ENCODE data around the gene AFF4.

Gene AFF4

GRCh38 chr5:132850066-132850465 lies 113.4 kb downstream of the AFF4 start:
- no peak for DNase-seq

DNA sequence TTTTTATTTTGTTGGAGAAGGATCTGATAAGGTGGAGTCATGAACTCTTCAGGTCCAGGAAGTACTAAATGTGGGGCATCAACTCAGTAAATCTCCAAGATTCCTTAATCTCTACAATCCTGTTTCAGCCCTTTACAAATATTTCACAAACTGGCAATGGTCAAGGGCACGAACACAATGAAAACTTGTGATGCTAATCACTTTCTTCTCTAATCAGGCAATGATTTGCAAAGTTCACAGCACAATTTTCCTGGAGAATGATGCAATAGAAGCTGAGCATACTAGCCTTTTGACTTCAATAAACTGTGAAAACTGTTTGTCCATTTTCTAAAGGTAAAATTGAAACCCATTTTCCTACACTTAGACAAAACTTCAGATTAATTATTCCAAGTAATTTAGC lies 114.1 kb downstream of the AFF4 start:
- no peak for DNase-seq

- no peak for DNase-seq
Observed at GRCh38 chr5:132848270-132848669, 115.2 kb downstream of the AFF4 start.

DNA sequence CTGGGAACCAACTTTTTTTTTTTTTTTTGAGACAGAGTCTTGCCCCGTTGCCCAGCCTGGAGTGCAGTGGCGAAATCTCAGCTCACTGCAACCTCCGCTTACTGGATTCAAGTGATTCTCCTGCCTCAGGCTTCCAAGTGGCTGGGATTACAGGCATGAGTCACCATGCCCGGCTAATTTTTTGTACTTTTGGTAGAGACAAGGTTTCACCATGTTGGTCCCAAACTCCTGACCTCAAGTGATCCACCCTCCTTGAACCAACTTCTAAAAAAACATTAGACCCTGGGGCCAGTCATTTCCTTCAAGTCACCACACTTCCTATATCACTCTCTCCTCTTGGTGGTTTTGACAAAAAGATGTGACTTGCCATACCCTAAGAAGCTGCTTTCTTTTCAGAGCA lies 122.1 kb downstream of the AFF4 start:
- DNase-seq, result no peak

DNA sequence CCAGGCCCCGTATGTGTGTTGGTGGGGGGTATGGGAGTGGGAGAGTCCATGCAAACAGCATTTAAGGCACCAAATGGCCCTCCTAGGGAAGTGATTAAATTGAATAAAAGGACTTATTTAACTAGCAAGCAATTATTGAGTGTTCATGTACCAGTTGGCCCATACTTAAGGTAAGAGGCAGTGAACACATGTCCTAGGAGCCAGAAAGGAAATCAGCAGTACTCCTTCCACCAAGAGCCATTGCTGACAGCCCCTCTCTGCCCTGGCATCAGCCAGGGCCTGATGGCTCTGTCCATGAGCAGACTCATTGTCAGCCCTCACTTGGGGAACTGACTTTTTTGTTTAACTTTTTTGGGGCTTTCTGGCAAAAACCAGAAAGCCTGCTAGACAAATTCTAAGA lies 122.5 kb downstream of the AFF4 start:
- no peak for DNase-seq

- no peak for DNase-seq
Observed at GRCh38 chr5:132840313-132840712, 123.1 kb downstream of the AFF4 start.

GRCh38 chr5:132839426-132840301 lies 123.8 kb downstream of the AFF4 start:
- peak; percentile 63 for DNase-seq

DNA sequence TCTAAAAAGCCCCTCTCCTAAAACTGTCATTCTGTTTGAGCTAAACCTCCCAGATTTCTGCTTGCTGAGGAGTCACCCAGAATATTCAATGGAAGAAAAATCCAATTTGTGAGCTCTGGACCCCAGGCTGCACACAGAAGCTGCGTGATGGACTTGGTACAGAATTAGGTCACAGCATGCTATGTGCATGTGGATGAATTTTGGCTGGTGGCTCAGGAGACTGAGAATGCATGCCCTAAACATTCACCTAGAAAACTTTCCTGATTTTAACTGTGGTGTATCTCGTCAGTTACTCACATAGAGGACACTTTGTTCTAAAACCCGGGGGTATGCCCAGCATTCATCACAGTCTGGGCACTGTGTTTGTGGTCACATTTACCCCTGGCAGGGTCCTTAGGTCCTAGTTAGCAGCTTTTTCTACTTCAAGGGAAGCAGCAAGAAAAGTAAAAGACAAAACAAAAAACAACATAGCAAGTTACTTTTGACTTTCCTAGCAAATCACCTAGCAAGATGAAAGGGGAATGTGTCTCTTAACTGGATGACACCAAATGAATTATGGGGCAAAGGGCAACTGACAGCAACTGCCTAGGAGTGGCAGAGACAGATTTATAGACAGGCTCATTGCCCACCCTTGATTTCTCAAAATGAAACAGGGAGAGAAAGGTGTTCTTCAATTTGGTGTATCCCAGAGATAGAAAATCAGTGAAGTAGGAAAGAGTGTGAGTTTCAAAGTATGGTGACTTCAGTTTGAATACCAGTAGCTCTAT lies 124.7 kb downstream of the AFF4 start:
- no peak for DNase-seq

DNA sequence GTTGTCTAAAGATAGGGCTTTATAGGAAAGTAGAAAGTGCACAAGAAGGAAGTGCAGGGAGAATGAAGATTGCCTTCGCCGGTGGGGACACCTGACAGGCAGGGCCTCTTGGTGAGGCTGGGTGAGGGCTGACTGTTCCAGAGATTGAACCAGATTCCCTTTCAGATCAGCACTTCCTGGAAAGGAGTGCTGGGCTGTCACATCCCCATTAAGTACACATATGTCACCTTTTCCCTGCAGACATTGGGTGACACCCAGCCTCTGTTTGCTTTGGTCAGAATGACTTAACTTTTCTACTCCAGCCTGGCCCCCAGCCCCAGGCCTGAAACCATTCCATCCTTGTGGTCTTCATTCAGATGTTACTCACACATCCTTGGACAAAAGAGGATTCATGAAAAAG lies 125.6 kb downstream of the AFF4 start:
- no peak for DNase-seq

DNA sequence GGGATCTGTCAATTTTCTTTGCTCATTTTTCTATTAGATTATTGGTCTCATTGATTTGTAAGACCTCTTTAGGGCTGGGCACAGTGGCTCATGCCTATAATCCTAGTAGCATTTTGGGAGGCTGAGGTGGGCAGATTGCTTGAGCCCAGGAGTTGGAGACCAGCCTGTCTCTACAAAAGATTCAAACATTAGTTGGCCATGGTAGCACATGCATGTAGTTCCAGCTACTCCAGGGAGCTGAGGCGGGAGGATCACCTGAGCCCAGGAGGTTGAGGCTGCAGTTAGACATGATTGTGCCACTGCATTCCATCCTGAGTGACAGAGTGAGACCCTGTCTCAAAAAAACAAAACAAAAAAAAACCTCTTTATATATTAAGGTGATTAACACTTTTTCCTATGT lies 126.6 kb downstream of the AFF4 start:
- no peak for DNase-seq

DNA sequence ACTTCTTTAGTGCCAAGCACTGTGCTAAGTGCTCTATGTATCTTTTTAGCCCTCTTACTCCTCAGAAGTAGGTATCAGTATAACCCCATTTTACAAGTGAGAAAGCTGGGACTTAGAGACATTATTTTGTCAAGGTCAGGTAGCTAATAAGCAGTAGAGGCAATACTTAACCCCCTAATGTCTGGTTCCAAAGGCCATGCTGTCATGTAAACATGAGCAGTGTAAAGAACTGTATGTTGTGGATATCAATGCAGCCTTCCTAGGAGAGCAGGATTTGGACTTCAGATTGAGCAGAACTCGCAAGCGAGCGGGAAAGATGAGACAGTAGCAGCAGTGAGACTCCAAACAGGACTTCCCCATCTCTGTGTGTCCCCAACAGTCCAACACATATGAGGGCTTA lies 129.4 kb downstream of the AFF4 start:
- DNase-seq, result no peak

GRCh38 chr5:132832612-132833011 lies 130.8 kb downstream of the AFF4 start:
- no peak for DNase-seq

GRCh38 chr5:132831095-132831860 lies 132.2 kb downstream of the AFF4 start:
- DNase-seq, result no peak

DNA sequence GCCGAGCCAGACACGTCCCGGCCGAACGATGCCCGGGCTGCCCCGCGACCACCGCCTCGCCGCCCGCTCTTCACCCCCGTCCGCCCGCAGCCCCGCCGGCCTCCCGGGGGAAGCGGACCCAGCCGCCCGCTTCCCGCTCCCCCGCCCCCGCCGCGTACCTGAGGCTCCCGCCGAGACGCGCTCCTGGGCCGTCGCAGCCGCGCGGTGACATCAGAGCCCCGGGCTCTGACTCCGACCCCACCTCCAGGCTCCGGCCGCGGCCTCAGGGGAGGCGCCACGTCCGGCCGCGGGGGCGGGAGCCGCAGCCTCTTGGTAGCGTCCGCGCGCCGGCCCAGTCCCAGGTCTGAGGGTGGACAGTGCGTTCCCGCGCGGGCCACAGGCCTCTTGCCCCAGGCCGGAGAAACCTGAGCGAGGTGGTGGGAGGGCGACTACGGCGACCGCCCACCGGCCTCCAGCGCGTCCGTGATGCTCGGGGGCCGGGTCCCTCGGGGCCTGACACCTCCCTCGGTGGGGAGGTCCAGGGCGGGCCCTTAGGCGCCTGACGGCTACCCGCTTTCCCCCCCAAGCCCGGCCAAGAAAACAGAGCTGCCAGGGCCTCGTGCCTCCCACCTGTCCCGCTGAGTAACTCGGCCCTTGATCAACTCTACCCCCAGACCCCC lies 132.9 kb downstream of the AFF4 start, which contains the start of gene SHROOM1:
Gene SHROOM1, minus strand, starts transcription at position 212 of the 659 bp plus-strand sequence. CDS start 4,507 bp downstream, outside the sequence.
- DNase-seq, result peak; percentile 34

DNA sequence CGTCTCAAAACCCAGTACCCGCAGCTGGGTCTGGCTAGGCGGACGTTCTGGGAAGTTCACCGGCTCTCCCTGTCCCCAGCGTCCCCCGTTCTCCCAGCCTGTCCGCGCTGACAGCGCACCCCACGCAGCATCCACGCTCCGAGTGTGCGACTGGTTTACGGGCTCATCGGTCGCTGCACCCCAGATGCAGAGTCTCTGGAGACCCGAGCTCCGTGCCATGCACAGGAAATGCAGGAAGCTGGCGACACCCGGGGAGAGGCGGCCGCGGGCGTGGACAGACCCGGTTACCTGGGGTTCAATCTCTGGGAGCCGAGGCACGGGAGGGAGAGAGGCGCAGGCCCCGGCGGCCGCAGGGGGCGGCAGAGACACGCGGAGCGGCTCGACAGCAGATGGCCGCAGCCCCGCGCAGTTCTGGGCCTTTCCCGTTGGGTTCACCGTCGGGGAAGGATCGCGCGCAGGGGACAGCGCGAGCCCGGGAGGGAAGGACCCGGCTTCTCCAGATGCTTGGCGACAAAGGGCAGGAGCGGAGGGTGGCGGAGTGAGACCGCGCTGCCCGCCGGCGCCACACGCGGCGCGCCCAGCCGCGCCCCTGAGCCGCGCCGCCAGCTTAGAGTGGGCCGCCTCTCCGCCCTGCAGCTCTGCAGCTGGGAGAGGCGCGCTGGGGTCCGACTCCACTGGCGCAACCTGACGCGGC lies 133.5 kb downstream of the AFF4 start:
- DNase-seq, result peak; percentile 36

GRCh38 chr5:132828846-132829494 lies 134.5 kb downstream of the AFF4 start:
- no peak for DNase-seq

GRCh38 chr5:132827943-132828673 lies 135.3 kb downstream of the AFF4 start:
- DNase-seq, result no peak

GRCh38 chr5:132826424-132827082 lies 136.9 kb downstream of the AFF4 start:
- DNase-seq, result no peak

DNA sequence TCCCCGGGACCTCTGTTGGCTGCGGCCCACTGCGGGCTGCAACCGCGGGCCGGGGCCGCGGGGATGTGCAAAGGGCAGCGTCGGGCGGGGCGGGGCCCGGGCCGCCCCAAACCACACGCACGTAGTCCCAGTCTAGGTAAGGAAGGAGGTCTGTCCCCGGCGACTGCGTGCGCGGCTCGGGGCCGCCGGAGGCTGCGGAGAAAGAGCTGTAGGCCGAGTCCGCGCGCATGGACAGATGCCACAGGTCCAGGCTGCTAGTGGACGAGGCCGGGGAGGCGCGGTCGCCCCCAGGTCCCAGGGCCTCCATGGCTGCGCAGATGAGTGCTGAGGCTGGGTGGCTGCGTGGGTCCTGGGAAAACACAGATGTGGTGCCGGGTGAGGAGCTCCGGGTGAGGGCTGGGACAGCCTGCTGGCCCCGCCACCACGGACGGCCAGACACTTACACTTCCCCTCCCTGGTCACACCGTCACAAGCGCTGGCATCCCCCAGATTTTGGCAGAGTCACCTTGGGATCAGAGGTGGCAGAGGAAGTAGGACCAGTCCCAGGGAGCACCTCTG lies 137.5 kb downstream of the AFF4 start:
- DNase-seq, result no peak

All from kidney glomerular epithelial cell (primary cell).